K562 (cell line): ENCODE measurements around the gene KMT2A. TPM values are rescaled to one million over a fixed set of nuclear protein-coding genes. Genes with fewer than 3 reads are reported as not detected.

Experiments
- ATAC-seq: fragments of 200-7000 bp; cut with Tn5 transposase; 3 replicates; pipeline ENCODE4 v1.9.1; 2020; ENCODE audit warnings: moderate library complexity
- BruUV-seq: library from RNA; stranded (reverse); fragments of 400-500 nt; replicated peaks from 2 replicates; lab custom pipeline; 2021; lab: Mats Ljungman, UMichigan
- CTCF ChIA-PET: fragments of 300-600 bp; formaldehyde crosslinking; extraction: SDS; loops from one replicate; lab custom pipeline; 2021; ENCODE audit warnings: low intra/inter-chr PET ratio; lab: Yijun Ruan, JAX
- POLR2A ChIA-PET: fragments of 300-600, 350-650 bp; sonication (Branson Sonifier 250); formaldehyde crosslinking; extraction: SDS; loops from one replicate; lab custom pipeline; 2021; ENCODE audit warnings: antibody characterized with exemption, inconsistent platforms; lab: Yijun Ruan, JAX
- DNase-seq, 4 experiments: peaks; one replicate each; pipeline versions ENCODE4 v3.0.0 to v3.0.0-alpha.2; 2011 to 2018; ENCODE audit warnings: low spot score in 3 of 4, mixed read lengths in 3 of 4; ENCODE audit errors: extremely low read depth in 1 of 4
- FAIRE-seq: peaks from 2 replicates; lab custom pipeline; 2011; peaks lifted over from hg19 to GRCh38; lab: Jason Lieb, UNC
- H2AFZ ChIP-seq: 2 replicates; pipeline ENCODE4 v1.6.0; 2011; ENCODE audit warnings: low read depth, low read length, control low read depth, inconsistent platforms
- H3K27ac ChIP-seq: fragments of 200-600 bp; 3 replicates; pipeline ENCODE4 v1.8.0; 2011; ENCODE audit warnings: low read depth, mild to moderate bottlenecking, control low read depth, inconsistent platforms, low read length, moderate library complexity, mixed read lengths; ENCODE audit errors: extremely low read depth
- H3K27me3 ChIP-seq, 2 experiments: fragments of 300-600 bp in 1 of 2; 2 replicates in 1 of 2; 3 replicates in 1 of 2; pipeline versions ENCODE4 v1.6.0 to v1.8.0; 2011; ENCODE audit warnings: inconsistent platforms in 2 of 2, low read length in 2 of 2, mild to moderate bottlenecking in 1 of 2, mixed read lengths in 1 of 2, moderate library complexity in 1 of 2; ENCODE audit not compliant: control insufficient read depth in 2 of 2, insufficient read depth in 2 of 2
- H3K36me3 ChIP-seq: fragments of 300-600 bp; 3 replicates; pipeline ENCODE4 v1.8.0; 2011; ENCODE audit warnings: mild to moderate bottlenecking, low read length, inconsistent platforms; ENCODE audit not compliant: control insufficient read depth, insufficient read depth
- H3K4me1 ChIP-seq, 2 experiments: fragments of 200-600 bp in 1 of 2; replicated peaks in 1 of 2; 2 replicates in 1 of 2; 3 replicates in 1 of 2; pipeline versions ENCODE4 v1.5.1 to v1.8.0; 2011; ENCODE audit warnings: inconsistent platforms in 2 of 2, low read length in 2 of 2, mild to moderate bottlenecking in 1 of 2, mixed read lengths in 1 of 2, moderate library complexity in 1 of 2; ENCODE audit not compliant: control insufficient read depth in 2 of 2, insufficient read depth in 2 of 2
- H3K4me2 ChIP-seq: 2 replicates; pipeline ENCODE4 v1.6.1; 2011; ENCODE audit warnings: low read length, control low read depth, inconsistent platforms, mixed read lengths; ENCODE audit not compliant: insufficient read depth
- H3K4me3 ChIP-seq: fragments of 200-600 bp; sonication (generic), shearing (Covaris generic); 2 replicates; pipeline ENCODE4 v1.5.1; 2016; ENCODE audit warnings: control low read depth, inconsistent platforms
- H3K79me2 ChIP-seq: fragments of 200-600 bp; 3 replicates; pipeline ENCODE4 v1.8.0; 2011; ENCODE audit warnings: low read length, inconsistent platforms; ENCODE audit not compliant: control insufficient read depth, insufficient read depth
- H3K9ac ChIP-seq, 2 experiments: 2 replicates each; pipeline versions ENCODE4 v1.6.0 to v1.6.1; 2011; ENCODE audit warnings: low read depth in 2 of 2, low read length in 2 of 2, control low read depth in 1 of 2, inconsistent platforms in 1 of 2, mild to moderate bottlenecking in 1 of 2, mixed read lengths in 1 of 2; ENCODE audit not compliant: insufficient read depth in 1 of 2
- H3K9me1 ChIP-seq: one replicate; pipeline ENCODE4 v1.6.0; 2011; ENCODE audit warnings: inconsistent platforms, mild to moderate bottlenecking, low read length, moderate library complexity; ENCODE audit not compliant: control insufficient read depth, insufficient read depth
- H3K9me3 ChIP-seq: replicated peaks from 2 replicates; pipeline ENCODE4 v1.5.1; 2011; ENCODE audit warnings: low read depth, low read length, inconsistent platforms; ENCODE audit not compliant: control insufficient read depth, insufficient read depth
- H4K20me1 ChIP-seq: replicated peaks from 2 replicates; pipeline ENCODE4 v1.6.1; 2011; ENCODE audit warnings: low read length, inconsistent platforms, mixed read lengths; ENCODE audit not compliant: control insufficient read depth, insufficient read depth
- CSDE1 ChIP-seq, 2 experiments: fragments of 450-650 bp; IDR thresholded peaks; 2 replicates each; pipeline ENCODE4 v1.6.1; 2016; ENCODE audit warnings: mild to moderate bottlenecking in 1 of 2
- ELK1 ChIP-seq: sonication (generic); formaldehyde crosslinking; IDR thresholded peaks from 2 replicates; pipeline ENCODE4 v1.8.1; 2022; ENCODE audit warnings: missing genetic modification reagents
- ETV1 ChIP-seq: fragments of 450-650 bp; conservative IDR thresholded peaks from 2 replicates; pipeline ENCODE4 v1.6.1; 2016; ENCODE audit warnings: missing genetic modification characterization, control low read depth, low read depth, missing compliant biosample characterization
- HMGXB4 ChIP-seq: sonication (generic); formaldehyde crosslinking; IDR thresholded peaks from 2 replicates; pipeline ENCODE4 v1.8.1; 2023; ENCODE audit warnings: mild to moderate bottlenecking, missing genetic modification reagents
- RBM22 ChIP-seq: fragments of 200-400 bp; formaldehyde crosslinking; IDR thresholded peaks from 2 replicates; pipeline ENCODE4 v1.6.1; 2018; ENCODE audit warnings: low read length, low read depth; ENCODE audit not compliant: poor library complexity, severe bottlenecking
- SMAD2 ChIP-seq: fragments of 150-350 bp; IDR thresholded peaks from 2 replicates; pipeline ENCODE4 v1.6.1; 2014; ENCODE audit warnings: low read depth, mild to moderate bottlenecking, low read length
- TAL1 ChIP-seq: fragments of 450-650 bp; IDR thresholded peaks from 2 replicates; pipeline ENCODE4 v1.6.1; 2016; ENCODE audit warnings: mild to moderate bottlenecking
- TGIF2 ChIP-seq: sonication (generic); formaldehyde crosslinking; IDR thresholded peaks from 2 replicates; pipeline ENCODE4 v1.8.1; 2022; ENCODE audit warnings: mild to moderate bottlenecking, missing genetic modification reagents, moderate library complexity
- TOE1 ChIP-seq, 2 experiments: fragments of 450-650 bp in 1 of 2; sonication (generic) in 1 of 2; formaldehyde crosslinking in 1 of 2; IDR thresholded peaks; 2 replicates each; pipeline versions ENCODE4 v1.7.1 to v1.8.0; 2016 to 2022; ENCODE audit warnings: borderline replicate concordance in 2 of 2, mild to moderate bottlenecking in 2 of 2, antibody characterized with exemption in 1 of 2, inconsistent platforms in 1 of 2, low read depth in 1 of 2, missing genetic modification reagents in 1 of 2, moderate library complexity in 1 of 2
- UBTF ChIP-seq, 2 experiments: IDR thresholded peaks; 2 replicates each; pipeline ENCODE4 v1.6.1; 2012; ENCODE audit warnings: improper control_type of control experiment in 2 of 2, low read depth in 2 of 2, low read length in 2 of 2, borderline replicate concordance in 1 of 2
- ZKSCAN8 ChIP-seq: fragments of 200-800 bp; sonication (Bioruptor generic); IDR thresholded peaks from 2 replicates; pipeline ENCODE4 v1.6.1; 2016; ENCODE audit warnings: missing genetic modification characterization, missing compliant biosample characterization
- ZNF384 ChIP-seq: IDR thresholded peaks from 2 replicates; pipeline ENCODE4 v1.6.1; 2012; ENCODE audit warnings: low read depth, low read length, improper control_type of control experiment
- ZNF655 ChIP-seq: fragments of 250-450 bp; sonication (Bioruptor Pico); IDR thresholded peaks from 2 replicates; pipeline ENCODE4 v1.5.0; 2021
- WGBS: fragments of 100-300 bp; shearing (Covaris generic); methylation state at CpG from one replicate; pipeline ENCODE4 v1.1.6; 2016; ENCODE audit warnings: low coverage, mixed read lengths; ENCODE audit not compliant: insufficient coverage; ENCODE audit errors: missing lambda C conversion rate; 5-methylcytosine and 5-hydroxymethylcytosine counted together
- in situ Hi-C: fragments of 300-500 bp; cut with MboI; formaldehyde crosslinking; loops from 4 replicates; pipeline ENCODE4 v1.15.0; 2018; ENCODE audit warnings: inconsistent platforms, mixed read lengths
- intact Hi-C: fragments of 100-400 bp; cut with micrococcal nuclease; formaldehyde crosslinking; loops from 2 replicates; pipeline ENCODE4 v1.14.2; 2022
- polyA plus RNA-seq, 8 experiments: library from polyadenylated mRNA; depleted of rRNA in 4 of 8; stranded (reverse) in 5 of 8; unstranded in 3 of 8; fragments of >200 nt; fragmentation: Nextera tagmentation in 2 of 8; fragmentation: Illumina TruSeq in 1 of 8; extraction: Ambion mirVana in 2 of 8; extraction: Trizol in 1 of 8; gene quantifications; 2 replicates each; pipeline versions ENCODE4 v1.2.1 to v1.2.3, GENCODE V29; 2011 to 2014; ENCODE audit warnings: inconsistent platforms in 1 of 8, missing spikeins in 1 of 8
- total RNA-seq, 7 experiments: library from RNA; depleted of rRNA in 6 of 7; stranded (reverse); fragments of >200 nt in 6 of 7; fragmentation: Illumina TruSeq in 2 of 7; extraction: Trizol in 2 of 7; gene quantifications; 2 replicates each; pipeline versions ENCODE4 v1.2.1 to v1.2.3, GENCODE V29; 2011 to 2021; ENCODE audit warnings: low replicate concordance in 1 of 7

The KMT2A gene
- total and polyA plus RNA-seq, 9 of the 15 experiments (the other 6 are each of a cell fraction or from before 2014, with no cell fraction given), result 9.6 to 59.9 (median 32.6) TPM

- H3K9ac ChIP-seq, result no peak overlapping the region
- no peak for FAIRE-seq
- TF ChIP-seq ZNF655 (CRISPR knock-in tag), result no peak
- 0 out of 2 replicates have a peak, but pooled peaks have one; percentile 18 for TF ChIP-seq ZKSCAN8 (CRISPR knock-in tag)
- 0 out of 4 replicates have a peak, but pooled peaks of 1 of the 2 experiments have one; percentile 10 for TF ChIP-seq CSDE1 (IDR thresholded peaks at IDR 0.05)
- no peak for TF ChIP-seq SMAD2
- no peak for TF ChIP-seq RBM22
- TF ChIP-seq ELK1, result no peak
- TF ChIP-seq ETV1 (tag), result 0 out of 2 replicates have a peak, but pooled peaks have one; percentile 10
- no peak for TF ChIP-seq UBTF (IDR thresholded peaks at IDR 0.05; ENCODE audit: borderline replicate concordance in 1 of 2, low read depth in 2 of 2, low read length in 2 of 2)
- peak; percentile 72 for TF ChIP-seq ZNF384
- peak; percentile 5; the same call in 1 of the 2 replicates for TF ChIP-seq TAL1
- no peak for TF ChIP-seq TGIF2 (CRISPR knock-in tag)
- no peak for TF ChIP-seq TOE1 (IDR thresholded peaks at IDR 0.05; ENCODE audit: borderline replicate concordance)
- TF ChIP-seq TOE1 (CRISPR knock-in tag; IDR thresholded peaks at IDR 0.05; ENCODE audit: borderline replicate concordance, low read depth), result 0 out of 2 replicates have a peak, but pooled peaks have one; percentile 72
- TF ChIP-seq HMGXB4 (CRISPR knock-in tag), result 0 out of 2 replicates have a peak, but pooled peaks have one; percentile 36
Measured at GRCh38 chr11:118415062-118415738, 21.1 kb upstream of the KMT2A start.

More at GRCh38 chr11:118415062-118415738, 21.1 kb upstream of the KMT2A start:
- ChIA-PET CTCF (no interaction called here), POLR2A (interaction anchor here (0.8 to 1.3 kb wide), 5 partner anchors 10 to 28 kb away, joined by 3 to 4 read pairs (median 3); partner anchors contain the start of gene ATP5MG)
- WGBS, result 5% methylated on average over 8 of the region's 8 CpGs
- in situ Hi-C loops (no loop called here), intact Hi-C loops (loop anchor here (1.0 kb wide), 1 partner anchor 21 kb away; the partner anchor contains the start of gene KMT2A)
- Histone ChIP-seq H3K4me2 (peak overlapping the region; percentile 48), H2AFZ (no peak overlapping the region), H4K20me1 (no peaks in the 10 kb centered on the region), H3K4me3 (no peak overlapping the region), H3K36me3 (peaks cover 4% of the 10 kb centered on the region; the same call in 1 of the 3 replicates), H3K27me3 (no peaks in the 10 kb centered on the region), H3K4me1 (peaks cover 4 to 20% of the 10 kb centered on the region in 2 experiments; a peak in 3 of 5 replicates), H3K27ac (peak overlapping the region; percentile 62), H3K79me2 (no peaks in the 10 kb centered on the region), H3K9me3 (no peaks in the 10 kb centered on the region), H3K9me1 (no peaks in the 10 kb centered on the region)
- ATAC-seq, result peak; percentile 57
- no TSS peak for BruUV-seq
- peak in 2 of 4 experiments; percentile 51 to 59 for DNase-seq
